ENCODE measurements around the gene IL17RC. TPM values are rescaled to one million over a fixed set of nuclear protein-coding genes. Genes with fewer than 3 reads are reported as not detected.

Gene IL17RC
- total RNA-seq, 1 donor: 32.8 TPM

DNA sequence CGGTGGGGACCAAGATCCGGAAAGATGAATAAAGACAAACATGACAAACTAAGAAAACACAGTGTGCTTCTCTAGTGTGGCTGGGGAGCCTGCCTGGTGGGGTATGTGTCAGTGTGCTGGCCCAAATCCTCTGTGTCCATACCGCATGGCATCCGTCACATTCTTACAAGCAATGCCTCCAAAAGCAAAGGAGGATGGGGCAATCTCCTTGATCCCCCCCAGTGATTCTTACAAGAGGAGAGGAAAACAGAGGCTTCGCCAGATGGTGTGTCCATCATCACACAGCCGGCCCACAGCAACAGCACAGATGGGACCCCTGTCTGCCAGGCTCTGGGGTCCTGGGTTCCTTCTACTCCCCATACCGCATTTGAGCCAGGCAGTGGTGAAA, 558 bp upstream of the IL17RC start:
- H3K4me3 ChIP-seq (ENCODE audit: low read depth, low read length): peak overlapping the region; percentile 73
- TF ChIP-seq, protein P1, sequence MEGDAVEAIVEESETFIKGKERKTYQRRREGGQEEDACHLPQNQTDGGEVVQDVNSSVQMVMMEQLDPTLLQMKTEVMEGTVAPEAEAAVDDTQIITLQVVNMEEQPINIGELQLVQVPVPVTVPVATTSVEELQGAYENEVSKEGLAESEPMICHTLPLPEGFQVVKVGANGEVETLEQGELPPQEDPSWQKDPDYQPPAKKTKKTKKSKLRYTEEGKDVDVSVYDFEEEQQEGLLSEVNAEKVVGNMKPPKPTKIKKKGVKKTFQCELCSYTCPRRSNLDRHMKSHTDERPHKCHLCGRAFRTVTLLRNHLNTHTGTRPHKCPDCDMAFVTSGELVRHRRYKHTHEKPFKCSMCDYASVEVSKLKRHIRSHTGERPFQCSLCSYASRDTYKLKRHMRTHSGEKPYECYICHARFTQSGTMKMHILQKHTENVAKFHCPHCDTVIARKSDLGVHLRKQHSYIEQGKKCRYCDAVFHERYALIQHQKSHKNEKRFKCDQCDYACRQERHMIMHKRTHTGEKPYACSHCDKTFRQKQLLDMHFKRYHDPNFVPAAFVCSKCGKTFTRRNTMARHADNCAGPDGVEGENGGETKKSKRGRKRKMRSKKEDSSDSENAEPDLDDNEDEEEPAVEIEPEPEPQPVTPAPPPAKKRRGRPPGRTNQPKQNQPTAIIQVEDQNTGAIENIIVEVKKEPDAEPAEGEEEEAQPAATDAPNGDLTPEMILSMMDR (IDR thresholded peaks at IDR 0.05; ENCODE audit: insufficient read depth, low read depth, low read length): no peak
- DNase-seq (ENCODE audit: low read depth): peak; percentile 25

DNA sequence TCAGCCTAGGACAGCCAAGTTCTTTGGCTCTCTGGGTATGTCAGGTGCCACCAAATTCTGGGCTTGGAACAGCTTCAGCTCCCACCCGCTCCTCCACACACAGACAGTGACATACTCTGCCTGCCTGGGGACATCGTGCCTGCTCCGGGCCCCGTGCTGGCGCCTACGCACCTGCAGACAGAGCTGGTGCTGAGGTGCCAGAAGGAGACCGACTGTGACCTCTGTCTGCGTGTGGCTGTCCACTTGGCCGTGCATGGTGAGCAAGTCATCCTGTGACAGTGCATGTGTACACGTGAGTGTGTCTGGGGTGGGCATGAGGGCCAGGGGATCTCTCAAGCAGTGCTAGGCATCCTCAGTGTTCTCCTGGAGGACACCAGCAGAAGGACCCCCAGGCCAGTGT, 922 bp downstream of the IL17RC start:
- TF ChIP-seq, protein P1 (IDR thresholded peaks at IDR 0.05; ENCODE audit: insufficient read depth, low read depth, low read length): no peak
- H3K4me3 ChIP-seq (ENCODE audit: low read depth, low read length): peak overlapping the region; percentile 73

DNA sequence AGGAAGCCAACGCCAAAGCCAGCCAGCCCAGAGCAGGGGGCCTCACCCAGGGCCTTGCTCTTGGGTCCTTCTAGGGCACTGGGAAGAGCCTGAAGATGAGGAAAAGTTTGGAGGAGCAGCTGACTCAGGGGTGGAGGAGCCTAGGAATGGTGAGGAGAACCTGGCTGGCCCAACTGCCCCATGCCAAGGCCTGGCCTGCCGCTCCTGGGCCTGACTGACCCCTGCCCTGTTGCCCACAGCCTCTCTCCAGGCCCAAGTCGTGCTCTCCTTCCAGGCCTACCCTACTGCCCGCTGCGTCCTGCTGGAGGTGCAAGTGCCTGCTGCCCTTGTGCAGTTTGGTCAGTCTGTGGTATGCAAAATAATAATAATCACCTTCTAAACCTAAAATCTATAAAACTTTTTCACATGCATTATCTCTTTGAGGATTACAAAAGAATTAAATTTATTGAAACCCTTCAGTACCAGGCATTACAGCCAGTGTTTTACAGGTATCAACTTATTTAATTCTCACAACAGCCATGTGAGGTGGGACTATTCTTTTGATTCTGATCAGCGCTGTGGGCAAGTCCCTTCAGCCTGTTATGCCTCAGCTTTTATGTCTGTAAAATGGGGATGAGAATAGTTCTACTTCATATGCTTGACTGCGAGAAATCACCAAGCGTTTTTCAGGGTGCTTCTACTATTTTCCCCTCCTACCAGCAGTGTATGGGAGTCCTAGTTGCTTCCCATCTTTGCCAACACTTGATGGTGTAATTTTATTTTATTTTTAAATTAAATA, 1.6 kb downstream of the IL17RC start:
- no peak for DNase-seq (ENCODE audit: low read depth)
- TF ChIP-seq, protein P1 (IDR thresholded peaks at IDR 0.05; ENCODE audit: insufficient read depth, low read depth, low read length): no peak
- no peak overlapping the region for H3K4me3 ChIP-seq (ENCODE audit: low read depth, low read length)

More for the DNA sequence above, 922 bp downstream of the IL17RC start:
- no peak for DNase-seq (ENCODE audit: low read depth)

DNA sequence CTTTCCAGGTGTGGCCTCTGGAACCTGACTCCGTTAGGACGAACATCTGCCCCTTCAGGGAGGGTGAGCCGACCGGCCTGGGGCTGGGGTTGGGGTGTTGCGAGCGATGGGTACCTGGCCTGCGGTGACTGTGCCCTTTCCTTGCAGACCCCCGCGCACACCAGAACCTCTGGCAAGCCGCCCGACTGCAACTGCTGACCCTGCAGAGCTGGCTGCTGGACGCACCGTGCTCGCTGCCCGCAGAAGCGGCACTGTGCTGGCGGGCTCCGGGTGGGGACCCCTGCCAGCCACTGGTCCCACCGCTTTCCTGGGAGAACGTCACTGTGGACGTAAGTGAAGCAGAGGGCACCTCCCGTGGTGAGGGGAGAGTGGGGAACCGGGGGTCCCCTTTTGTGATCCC, 11.3 kb downstream of the IL17RC start:
- H3K4me3 ChIP-seq (ENCODE audit: low read depth, low read length): no peak overlapping the region
- TF ChIP-seq, protein P1 (IDR thresholded peaks at IDR 0.05; ENCODE audit: insufficient read depth, low read depth, low read length): no peak
- no peak for DNase-seq (ENCODE audit: low read depth)

DNA sequence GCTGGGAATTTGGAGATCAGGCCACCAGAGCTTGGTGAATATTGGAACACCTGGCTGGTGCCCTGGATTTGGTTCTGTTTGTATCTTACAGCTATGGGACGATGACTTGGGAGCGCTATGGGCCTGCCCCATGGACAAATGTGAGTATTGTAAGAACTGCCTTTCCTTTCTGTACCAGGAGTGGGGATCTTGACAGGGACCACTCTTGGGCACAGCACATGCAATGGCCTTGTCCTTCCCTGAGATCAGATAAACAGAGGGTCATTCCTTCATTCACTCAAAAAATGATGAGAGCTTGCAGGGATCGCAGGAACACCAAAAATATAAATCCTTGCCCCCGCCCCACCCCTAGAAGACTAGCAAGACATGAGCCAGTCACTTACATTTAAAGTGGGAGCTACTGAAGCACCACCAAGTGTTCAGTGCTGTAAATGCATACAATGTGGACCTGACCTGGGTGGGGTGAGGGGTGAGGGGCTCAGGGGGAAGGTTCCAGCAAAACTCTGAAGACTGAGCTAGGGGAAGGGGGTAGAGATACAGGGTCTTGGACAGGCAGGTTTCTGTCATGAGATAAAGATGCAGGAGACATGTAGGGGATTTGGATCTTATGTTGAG, 14.0 kb downstream of the IL17RC start:
- no peak for DNase-seq (ENCODE audit: low read depth)
- H3K4me3 ChIP-seq (ENCODE audit: low read depth, low read length): no peak overlapping the region
- TF ChIP-seq, protein P1 (IDR thresholded peaks at IDR 0.05; ENCODE audit: insufficient read depth, low read depth, low read length): no peak

DNA sequence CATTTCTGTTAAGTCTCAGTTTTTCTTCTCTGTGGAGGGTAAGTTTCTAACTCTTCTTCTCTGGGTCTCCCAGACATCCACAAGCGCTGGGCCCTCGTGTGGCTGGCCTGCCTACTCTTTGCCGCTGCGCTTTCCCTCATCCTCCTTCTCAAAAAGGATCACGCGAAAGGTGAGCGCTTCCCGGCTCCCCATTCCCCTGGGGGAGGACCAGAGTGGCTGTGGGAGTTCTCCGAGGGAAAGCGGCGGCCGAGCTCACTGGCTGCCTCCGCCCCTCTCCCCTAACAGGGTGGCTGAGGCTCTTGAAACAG, 15.6 kb downstream of the IL17RC start:
- TF ChIP-seq, protein P1 (IDR thresholded peaks at IDR 0.05; ENCODE audit: insufficient read depth, low read depth, low read length): no peak
- H3K4me3 ChIP-seq (ENCODE audit: low read depth, low read length): peak overlapping the region; percentile 84
- DNase-seq (ENCODE audit: low read depth): no peak

Data from fibroblast of villous mesenchyme (primary cell).